Kidney epithelial cell (primary cell): ENCODE data around the gene NRXN2. TPM values are rescaled to one million over a fixed set of nuclear protein-coding genes. Genes with fewer than 3 reads are reported as not detected.

Source experiments
- DNase-seq: peaks from one replicate; pipeline ENCODE4 v3.0.0-alpha.2; 2010; ENCODE audit warnings: low read depth
- H3K27me3 ChIP-seq: 2 replicates; pipeline ENCODE4 v1.6.0; 2011; ENCODE audit warnings: low read length; ENCODE audit not compliant: control insufficient read depth, insufficient read depth
- H3K36me3 ChIP-seq: 2 replicates; pipeline ENCODE4 v1.5.1; 2011; ENCODE audit warnings: low read length; ENCODE audit not compliant: control insufficient read depth, insufficient read depth
- H3K4me3 ChIP-seq: 2 replicates; pipeline ENCODE4 v1.5.1; 2011; ENCODE audit warnings: low read depth, mild to moderate bottlenecking, control low read depth, low read length
- CTCF ChIP-seq: IDR thresholded peaks from 2 replicates; pipeline ENCODE4 v1.5.1; 2011; ENCODE audit warnings: mild to moderate bottlenecking, moderate library complexity, low read length, control low read depth, inconsistent platforms; ENCODE audit not compliant: insufficient read depth, poor library complexity, severe bottlenecking
- total RNA-seq: library from RNA; depleted of rRNA; stranded (reverse); fragments of >200 nt; gene quantifications from 2 replicates; pipeline ENCODE4 v1.2.3, GENCODE V29; 2015

NRXN2 gene
- total RNA-seq, 1 donor from 2014 or later: not detected

GRCh38 chr11:64721359-64721699 lies 1.7 kb downstream of the NRXN2 start:
- TF ChIP-seq CTCF: no peak
- H3K36me3 ChIP-seq: no peaks in the 10 kb centered on the region
- H3K4me3 ChIP-seq: no peak overlapping the region
- no peak for DNase-seq
- H3K27me3 ChIP-seq: peaks cover 83% of the 10 kb centered on the region

GRCh38 chr11:64720640-64721358 lies 2.2 kb downstream of the NRXN2 start:
- no peak for TF ChIP-seq CTCF
- Histone ChIP-seq H3K27me3 (peaks cover 83% of the 10 kb centered on the region), H3K36me3 (no peaks in the 10 kb centered on the region), H3K4me3 (no peak overlapping the region)
- no peak for DNase-seq

- H3K36me3 ChIP-seq: no peaks in the 10 kb centered on the region
- TF ChIP-seq CTCF: no peak
- H3K27me3 ChIP-seq: peaks cover 84% of the 10 kb centered on the region
- DNase-seq: no peak
- H3K4me3 ChIP-seq: no peak overlapping the region
Measured at GRCh38 chr11:64720167-64720566, 2.8 kb downstream of the NRXN2 start.

GRCh38 chr11:64719406-64719805 lies 3.6 kb downstream of the NRXN2 start:
- no peak for TF ChIP-seq CTCF
- Histone ChIP-seq H3K27me3 (peaks cover 83% of the 10 kb centered on the region), H3K4me3 (no peak overlapping the region), H3K36me3 (no peaks in the 10 kb centered on the region)
- DNase-seq: no peak

GRCh38 chr11:64718780-64719124 lies 4.2 kb downstream of the NRXN2 start:
- DNase-seq: no peak
- H3K36me3 ChIP-seq: no peaks in the 10 kb centered on the region
- H3K27me3 ChIP-seq: peaks cover 83% of the 10 kb centered on the region
- H3K4me3 ChIP-seq: no peak overlapping the region
- TF ChIP-seq CTCF: no peak
